RPMI7951 (cell line): Measurements from ENCODE around the gene RASSF5. TPM values are rescaled to one million over a fixed set of nuclear protein-coding genes. Genes with fewer than 3 reads are reported as not detected.
"Not testable (repeated sequence)": the region's sequence is repeated elsewhere in the genome, so short reads cannot be mapped to it uniquely, and the experiment has no call there.

Experiments
- DNase-seq: peaks from one replicate; pipeline ENCODE4 v3.0.0-alpha.2; 2012; ENCODE audit warnings: low read depth
- total RNA-seq: library from RNA; depleted of rRNA; stranded (reverse); fragments of >200 nt; shearing (Covaris generic); gene quantifications from 2 replicates; pipeline ENCODE4 v1.2.3, GENCODE V29; 2014

Gene RASSF5
- total RNA-seq, 1 experiment from 2014 or later, result 0.24 TPM

DNA sequence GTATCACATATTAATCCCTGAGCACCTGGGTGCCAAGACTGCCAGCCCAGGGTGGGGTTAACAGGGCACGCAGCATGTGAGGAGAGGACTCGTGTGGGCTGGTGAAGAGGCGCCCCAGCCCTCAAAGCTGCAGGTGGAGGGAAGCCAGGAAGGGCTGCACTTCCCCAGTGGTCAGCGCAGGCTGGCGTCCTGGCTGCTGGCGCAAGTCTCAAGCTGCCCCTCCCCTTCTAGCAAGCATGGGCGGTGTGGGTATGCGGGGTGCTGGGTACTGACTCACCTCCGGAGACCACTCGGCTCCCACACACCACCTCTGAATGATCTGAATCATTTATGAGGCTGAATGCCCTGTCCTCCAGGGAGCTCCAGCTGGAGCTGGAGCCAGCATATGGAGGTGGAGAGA, 60.9 kb downstream of the RASSF5 start:
- DNase-seq, result no peak

DNA sequence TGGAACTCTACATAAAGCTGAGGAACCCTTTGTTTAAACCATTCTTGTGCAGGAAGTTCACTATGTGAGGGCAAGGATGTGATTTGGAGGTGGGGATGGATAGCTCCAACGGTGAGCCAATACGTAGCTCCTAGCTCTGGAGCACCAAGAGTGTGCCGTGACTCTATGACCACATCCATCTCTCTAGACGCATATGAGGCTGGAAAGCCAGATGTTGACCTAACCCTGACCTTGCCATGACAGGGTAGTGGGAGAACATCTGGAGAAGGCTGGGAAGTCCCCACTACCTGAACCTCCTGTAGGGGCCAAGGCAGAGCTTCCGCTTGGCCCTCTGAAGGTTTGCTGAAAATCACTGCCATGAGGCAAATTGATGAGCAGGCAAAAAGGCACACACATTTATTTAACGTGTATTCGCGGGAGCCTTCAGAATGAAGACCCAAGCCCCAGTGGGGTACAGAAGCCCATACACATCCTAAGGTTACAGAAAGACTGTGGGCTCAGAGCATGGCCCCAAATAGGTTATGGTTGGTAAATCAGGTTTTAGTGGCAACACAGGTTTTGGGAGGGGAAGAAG, 61.5 kb downstream of the RASSF5 start:
- DNase-seq, result no peak

GRCh38 chr1:206569556-206569955, 62.2 kb downstream of the RASSF5 start:
- DNase-seq, result no peak

GRCh38 chr1:206570529-206570928, 63.2 kb downstream of the RASSF5 start:
- no peak for DNase-seq

DNA sequence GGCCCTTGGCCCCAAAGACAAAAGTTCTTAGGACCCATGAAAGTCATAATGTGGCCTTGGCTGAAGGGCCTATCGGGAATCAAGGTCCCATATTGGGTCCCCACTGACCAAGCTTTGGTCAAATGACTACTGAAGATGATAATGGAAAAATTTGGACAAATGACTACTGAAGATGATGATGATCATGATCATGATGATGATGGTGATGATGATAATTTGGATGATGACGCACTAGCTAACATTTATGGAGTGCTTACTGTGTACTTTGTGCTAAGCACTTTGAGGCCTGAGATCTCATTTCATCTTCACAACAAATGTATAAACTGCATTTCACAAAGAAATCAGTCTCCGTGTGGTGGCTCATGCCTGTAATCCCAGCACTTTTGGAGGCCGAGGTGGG, 65.5 kb downstream of the RASSF5 start:
- DNase-seq, result no peak

- no peak for DNase-seq
Measured at GRCh38 chr1:206573319-206573718, 66.0 kb downstream of the RASSF5 start.

DNA sequence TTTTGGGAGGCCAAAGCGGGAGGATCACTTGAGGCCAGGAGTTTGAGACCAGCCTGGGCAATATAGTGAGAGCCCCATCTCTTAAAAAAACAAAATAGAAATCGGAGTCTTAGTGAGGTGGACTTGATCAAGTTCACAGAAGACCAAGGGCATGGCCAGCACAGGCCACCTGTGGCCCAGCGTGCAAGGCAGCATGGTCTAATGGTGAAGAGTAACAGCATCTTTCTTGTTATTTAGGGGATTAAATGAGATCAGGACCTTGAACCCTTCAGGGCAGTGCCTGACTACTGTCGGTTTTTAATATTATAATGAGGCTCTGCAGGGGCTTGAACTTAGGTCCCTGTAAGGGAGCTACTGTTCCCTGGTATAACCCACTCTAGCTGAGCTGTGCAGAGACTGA, 66.4 kb downstream of the RASSF5 start:
- no peak for DNase-seq

- DNase-seq, result peak; percentile 70
Measured at GRCh38 chr1:206575165-206575893, 68.0 kb downstream of the RASSF5 start.

DNA sequence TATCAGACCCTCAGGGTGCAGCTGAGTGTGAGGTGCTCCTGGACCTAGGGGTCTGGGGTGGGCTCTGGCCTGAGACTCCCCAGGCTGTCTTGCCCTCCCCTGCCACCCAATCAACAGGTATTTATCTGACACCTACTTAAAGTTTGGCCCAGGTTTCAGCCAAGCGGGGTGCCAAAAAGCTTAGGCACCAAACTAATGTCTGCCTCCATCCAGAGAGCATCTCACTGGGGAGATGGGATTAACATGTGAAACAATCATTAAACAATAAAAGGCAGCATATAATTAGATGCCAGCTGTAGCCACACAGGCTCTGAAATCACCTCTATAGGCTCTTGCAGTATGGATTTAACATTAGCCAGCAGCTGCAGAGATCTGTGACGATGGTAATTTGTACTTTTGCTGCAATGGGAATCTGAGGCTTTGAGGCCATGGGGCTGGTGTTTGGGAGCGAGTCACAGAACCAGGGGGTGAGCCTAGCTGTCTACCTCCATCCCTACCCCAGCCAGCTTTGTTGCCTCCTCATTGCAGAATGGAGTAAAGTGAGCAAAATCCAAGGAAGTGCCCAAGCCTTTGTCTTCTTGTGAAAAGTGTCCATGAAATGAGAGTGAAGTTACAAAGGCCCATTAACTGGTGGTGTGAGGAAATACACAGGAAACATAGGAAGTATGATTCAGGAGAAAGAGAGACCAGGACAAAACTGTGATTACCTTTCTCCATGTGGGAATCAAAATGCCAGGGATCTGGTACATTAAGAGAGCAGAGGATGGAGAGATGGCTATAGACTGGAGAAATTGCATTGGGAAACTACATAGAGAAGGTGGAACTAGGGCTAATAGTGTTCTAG, 68.8 kb downstream of the RASSF5 start:
- DNase-seq, result no peak

GRCh38 chr1:206577626-206578025, 70.3 kb downstream of the RASSF5 start:
- no peak for DNase-seq

- no peak for DNase-seq
Measured at GRCh38 chr1:206578068-206578977, 71.0 kb downstream of the RASSF5 start.

- DNase-seq, result no peak
Measured at GRCh38 chr1:206578978-206579374, 71.6 kb downstream of the RASSF5 start.

- DNase-seq, result peak; percentile 86
Measured at GRCh38 chr1:206579747-206580437, 72.6 kb downstream of the RASSF5 start.

GRCh38 chr1:206580438-206581113, 73.2 kb downstream of the RASSF5 start:
- no peak for DNase-seq

GRCh38 chr1:206581114-206581497, 73.8 kb downstream of the RASSF5 start:
- DNase-seq, result not testable (repeated sequence)

GRCh38 chr1:206581571-206581981, 74.2 kb downstream of the RASSF5 start:
- DNase-seq, result no peak

DNA sequence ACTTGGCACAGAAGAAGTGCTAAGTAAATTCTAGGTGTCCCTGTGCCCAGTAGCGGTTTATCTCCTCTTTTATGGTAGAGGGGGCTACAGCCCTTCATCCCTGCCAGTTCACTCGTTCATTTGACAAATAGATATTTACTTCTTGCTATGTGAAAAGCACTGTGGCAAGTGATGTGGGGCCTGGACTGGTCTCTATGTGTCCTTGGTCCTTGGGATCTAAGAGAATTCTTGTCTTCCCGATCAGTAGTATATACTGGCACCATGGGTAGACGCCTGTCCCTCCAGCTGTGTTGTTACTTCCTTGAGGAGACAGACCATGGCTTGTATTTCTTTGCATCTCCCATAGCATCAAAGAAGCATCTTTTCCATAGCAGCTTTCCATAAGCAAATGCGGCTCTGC, 75.2 kb downstream of the RASSF5 start:
- no peak for DNase-seq

- no peak for DNase-seq
Measured at GRCh38 chr1:206582971-206583706, 75.8 kb downstream of the RASSF5 start.

GRCh38 chr1:206583707-206584648, 76.6 kb downstream of the RASSF5 start:
- peak; percentile 57 for DNase-seq
